ENCODE results near the gene CCDC81. TPM values are rescaled to one million over a fixed set of nuclear protein-coding genes. Genes with fewer than 3 reads are reported as not detected.
A peak's percentile ranks its signal among the peaks of the same experiment; 100 is the strongest.
"Not testable (repeated sequence)": the region's sequence is repeated elsewhere in the genome, so short reads cannot be mapped to it uniquely, and the experiment has no call there.

CCDC81 gene
- total RNA-seq, 1 donor from 2014 or later = 0.53 TPM

GRCh38 chr11:86418513-86418912 is 43.8 kb downstream of the CCDC81 start:
- TF ChIP-seq, protein P1, sequence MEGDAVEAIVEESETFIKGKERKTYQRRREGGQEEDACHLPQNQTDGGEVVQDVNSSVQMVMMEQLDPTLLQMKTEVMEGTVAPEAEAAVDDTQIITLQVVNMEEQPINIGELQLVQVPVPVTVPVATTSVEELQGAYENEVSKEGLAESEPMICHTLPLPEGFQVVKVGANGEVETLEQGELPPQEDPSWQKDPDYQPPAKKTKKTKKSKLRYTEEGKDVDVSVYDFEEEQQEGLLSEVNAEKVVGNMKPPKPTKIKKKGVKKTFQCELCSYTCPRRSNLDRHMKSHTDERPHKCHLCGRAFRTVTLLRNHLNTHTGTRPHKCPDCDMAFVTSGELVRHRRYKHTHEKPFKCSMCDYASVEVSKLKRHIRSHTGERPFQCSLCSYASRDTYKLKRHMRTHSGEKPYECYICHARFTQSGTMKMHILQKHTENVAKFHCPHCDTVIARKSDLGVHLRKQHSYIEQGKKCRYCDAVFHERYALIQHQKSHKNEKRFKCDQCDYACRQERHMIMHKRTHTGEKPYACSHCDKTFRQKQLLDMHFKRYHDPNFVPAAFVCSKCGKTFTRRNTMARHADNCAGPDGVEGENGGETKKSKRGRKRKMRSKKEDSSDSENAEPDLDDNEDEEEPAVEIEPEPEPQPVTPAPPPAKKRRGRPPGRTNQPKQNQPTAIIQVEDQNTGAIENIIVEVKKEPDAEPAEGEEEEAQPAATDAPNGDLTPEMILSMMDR (IDR thresholded peaks at IDR 0.05; ENCODE audit: insufficient read depth, low read length, severe bottlenecking) = no peak
- Histone ChIP-seq H3K36me3 (ENCODE audit: control insufficient read depth, insufficient read depth, low read length) (no peaks in the 10 kb centered on the region), H3K27me3 (ENCODE audit: control insufficient read depth, insufficient read depth, low read length) (no peaks in the 10 kb centered on the region), H3K4me3 (ENCODE audit: low read depth, low read length) (no peak overlapping the region)
- DNase-seq (ENCODE audit: low read depth) = no peak
- FAIRE-seq = no peak

- no peaks in the 10 kb centered on the region for H3K27me3 ChIP-seq (ENCODE audit: control insufficient read depth, insufficient read depth, low read length)
- H3K4me3 ChIP-seq (ENCODE audit: low read depth, low read length) = no peak overlapping the region
- H3K36me3 ChIP-seq (ENCODE audit: control insufficient read depth, insufficient read depth, low read length) = no peaks in the 10 kb centered on the region
- no peak for FAIRE-seq
- TF ChIP-seq, protein P1 (IDR thresholded peaks at IDR 0.05; ENCODE audit: insufficient read depth, low read length, severe bottlenecking) = peak; percentile 21
- peak; percentile 39 for DNase-seq (ENCODE audit: low read depth)
Observed at GRCh38 chr11:86418917-86419316, 44.2 kb downstream of the CCDC81 start.

GRCh38 chr11:86421946-86422345 is 47.3 kb downstream of the CCDC81 start:
- FAIRE-seq = no peak
- DNase-seq (ENCODE audit: low read depth) = no peak
- Histone ChIP-seq H3K27me3 (ENCODE audit: control insufficient read depth, insufficient read depth, low read length) (no peaks in the 10 kb centered on the region), H3K36me3 (ENCODE audit: control insufficient read depth, insufficient read depth, low read length) (no peaks in the 10 kb centered on the region), H3K4me3 (ENCODE audit: low read depth, low read length) (no peak overlapping the region)
- TF ChIP-seq, protein P1 (IDR thresholded peaks at IDR 0.05; ENCODE audit: insufficient read depth, low read length, severe bottlenecking) = no peak

DNA sequence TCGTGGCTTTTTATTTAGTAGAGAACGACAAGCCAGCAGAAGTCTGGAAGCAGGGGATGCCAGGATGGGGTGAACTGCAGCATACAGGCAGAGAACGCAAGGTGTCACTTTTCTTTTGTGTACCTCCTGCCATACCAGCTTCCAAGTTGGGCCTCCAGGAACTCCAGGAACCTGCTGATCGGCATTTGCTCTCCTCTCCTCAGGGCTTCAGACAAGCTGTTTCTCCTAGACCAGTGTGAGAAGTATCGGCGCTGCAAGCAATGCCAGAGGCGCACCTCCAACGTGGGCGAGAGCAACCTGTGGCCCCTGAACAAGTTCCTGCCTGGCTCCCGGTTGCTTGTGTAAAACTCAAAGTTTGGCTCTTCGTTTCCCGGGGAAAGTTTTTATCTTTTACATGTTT is 47.7 kb downstream of the CCDC81 start:
- Histone ChIP-seq H3K4me3 (ENCODE audit: low read depth, low read length) (no peak overlapping the region), H3K36me3 (ENCODE audit: control insufficient read depth, insufficient read depth, low read length) (no peaks in the 10 kb centered on the region), H3K27me3 (ENCODE audit: control insufficient read depth, insufficient read depth, low read length) (no peaks in the 10 kb centered on the region)
- TF ChIP-seq, protein P1 (IDR thresholded peaks at IDR 0.05; ENCODE audit: insufficient read depth, low read length, severe bottlenecking) = no peak
- FAIRE-seq (no peak), DNase-seq (ENCODE audit: low read depth) (no peak)

GRCh38 chr11:86423488-86423887 is 48.8 kb downstream of the CCDC81 start:
- H3K36me3 ChIP-seq (ENCODE audit: control insufficient read depth, insufficient read depth, low read length); H3K4me3 ChIP-seq (ENCODE audit: low read depth, low read length); DNase-seq (ENCODE audit: low read depth); FAIRE-seq; H3K27me3 ChIP-seq (ENCODE audit: control insufficient read depth, insufficient read depth, low read length): not testable (repeated sequence)

DNA sequence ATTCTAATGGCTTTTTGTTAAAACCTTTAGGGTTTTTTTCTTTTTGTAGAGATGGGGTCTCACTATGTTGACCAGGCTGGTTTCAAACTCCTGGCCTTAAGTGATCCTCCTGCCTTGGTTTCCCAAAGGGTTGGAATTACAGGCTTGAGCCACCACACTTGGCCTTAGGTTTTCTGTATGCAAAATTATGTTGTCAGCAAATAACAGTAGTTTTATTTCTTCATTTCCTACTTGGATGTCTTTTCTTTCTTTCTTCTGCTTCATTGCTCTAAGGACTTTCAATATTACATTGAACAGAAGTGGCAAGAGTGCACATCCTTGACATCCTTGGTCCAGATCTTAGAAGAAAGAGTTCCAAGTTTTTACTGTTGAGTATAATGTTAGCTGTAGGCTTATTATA is 52.8 kb downstream of the CCDC81 start:
- Histone ChIP-seq H3K4me3 (ENCODE audit: low read depth, low read length) (no peak overlapping the region), H3K27me3 (ENCODE audit: control insufficient read depth, insufficient read depth, low read length) (no peaks in the 10 kb centered on the region), H3K36me3 (ENCODE audit: control insufficient read depth, insufficient read depth, low read length) (no peaks in the 10 kb centered on the region)
- no peak for DNase-seq (ENCODE audit: low read depth)
- TF ChIP-seq, protein P1 (IDR thresholded peaks at IDR 0.05; ENCODE audit: insufficient read depth, low read length, severe bottlenecking) = no peak
- no peak for FAIRE-seq
